ENCODE data around the gene NARF.

- TF ChIP-seq POLR2A (IDR thresholded peaks at IDR 0.05; ENCODE audit: low read depth, low read length) (no peak), TAF1 (IDR thresholded peaks at IDR 0.05; ENCODE audit: low read depth, low read length) (no peak), POLR2AphosphoS5 (IDR thresholded peaks at IDR 0.05; ENCODE audit: low read depth, low read length) (no peak)
These were observed 4.8 kb downstream of the NARF start for GRCh38 chr17:82463391-82463790.

Data from GM12891 (cell line).